ENCODE measurements around the gene CCR1.

- no peak for TF ChIP-seq CTCF (IDR thresholded peaks at IDR 0.05)
- TF ChIP-seq POLR2A (IDR thresholded peaks at IDR 0.05), result no peak
Measured at GRCh38 chr3:46243560-46243959, 35.4 kb upstream of the CCR1 start.

Data from uterus (tissue), 2 donors.